ENCODE results near the gene SATB1. TPM values are rescaled to one million over a fixed set of nuclear protein-coding genes. Genes with fewer than 3 reads are reported as not detected.
"Not testable (repeated sequence)": the region's sequence is repeated elsewhere in the genome, so short reads cannot be mapped to it uniquely, and the experiment has no call there.

Gene SATB1
- total RNA-seq, 1 experiment from 2014 or later: 16.6 TPM

DNA sequence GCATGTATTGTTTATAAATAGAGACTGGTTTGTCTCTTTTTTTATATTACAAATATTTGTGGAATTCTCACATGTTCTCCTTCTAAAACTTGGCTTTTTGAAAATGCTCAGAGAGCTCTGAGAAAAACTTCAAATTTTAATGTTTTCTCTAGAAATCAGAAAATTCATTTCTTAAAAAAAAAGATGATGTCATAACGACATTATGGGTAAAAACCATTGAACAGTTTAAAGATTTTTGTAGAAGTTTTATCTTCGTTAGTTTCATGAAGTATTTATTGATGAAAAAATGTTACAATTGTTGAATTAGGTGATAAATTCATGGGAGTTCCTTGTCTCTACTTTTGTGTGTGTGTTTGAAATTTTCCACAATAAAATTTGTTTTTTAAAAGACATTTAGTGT, 81.3 kb downstream of the SATB1 start:
- CTCF ChIA-PET: no interaction called here
- no peaks in the 10 kb centered on the region for H3K36me3 Mint-ChIP-seq (ENCODE audit: insufficient read depth, unreplicated experiment)
- H3K27ac Mint-ChIP-seq (ENCODE audit: unreplicated experiment): no peak overlapping the region
- H3K9me3 Mint-ChIP-seq (ENCODE audit: low read depth, unreplicated experiment): no peaks in the 10 kb centered on the region
- H3K4me3 Mint-ChIP-seq (ENCODE audit: low read depth, unreplicated experiment): no peak overlapping the region
- H3K27me3 Mint-ChIP-seq (ENCODE audit: unreplicated experiment): no peaks in the 10 kb centered on the region
- intact Hi-C loops (cut with micrococcal nuclease; ENCODE audit: unreplicated experiment): no loop called here
- DNase-seq: no peak
- H3K4me1 Mint-ChIP-seq (ENCODE audit: low read depth, unreplicated experiment): no peaks in the 10 kb centered on the region
- no peak for TF ChIP-seq CTCF (IDR thresholded peaks at IDR 0.05; ENCODE audit: unreplicated experiment)
- no TSS peak for BruUV-seq (replicated peaks)

- no peak overlapping the region for H3K4me3 Mint-ChIP-seq (ENCODE audit: low read depth, unreplicated experiment)
- H3K36me3 Mint-ChIP-seq (ENCODE audit: insufficient read depth, unreplicated experiment): no peaks in the 10 kb centered on the region
- intact Hi-C loops (cut with micrococcal nuclease; ENCODE audit: unreplicated experiment): no loop called here
- no peak for DNase-seq
- BruUV-seq (replicated peaks): no TSS peak
- CTCF ChIA-PET: no interaction called here
- no peaks in the 10 kb centered on the region for H3K9me3 Mint-ChIP-seq (ENCODE audit: low read depth, unreplicated experiment)
- no peaks in the 10 kb centered on the region for H3K27me3 Mint-ChIP-seq (ENCODE audit: unreplicated experiment)
- TF ChIP-seq CTCF (IDR thresholded peaks at IDR 0.05; ENCODE audit: unreplicated experiment): no peak
- H3K27ac Mint-ChIP-seq (ENCODE audit: unreplicated experiment): no peak overlapping the region
- H3K4me1 Mint-ChIP-seq (ENCODE audit: low read depth, unreplicated experiment): no peaks in the 10 kb centered on the region
Measured at GRCh38 chr3:18338827-18339514, 86.2 kb downstream of the SATB1 start.

DNA sequence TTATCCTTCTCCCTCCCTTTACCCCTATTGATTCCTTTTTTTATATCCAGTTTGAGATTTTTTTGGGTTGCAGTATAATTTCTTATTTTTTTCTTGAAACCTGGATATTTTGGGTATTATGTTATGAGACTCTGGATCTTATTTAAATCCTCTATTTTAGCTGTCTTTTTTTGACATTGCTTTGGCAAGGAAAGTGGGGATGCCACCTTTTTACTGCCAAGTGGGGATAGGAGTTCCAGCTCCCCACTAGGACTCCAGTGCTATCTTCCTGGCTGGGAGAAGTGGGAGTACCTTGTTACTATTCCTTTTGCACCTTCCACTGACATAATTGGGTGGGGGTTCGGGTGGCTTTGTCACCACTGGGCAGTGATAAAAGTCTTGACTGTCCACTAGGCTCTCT, 87.9 kb downstream of the SATB1 start:
- DNase-seq: no peak
- H3K4me3 Mint-ChIP-seq (ENCODE audit: low read depth, unreplicated experiment): no peak overlapping the region
- intact Hi-C loops (cut with micrococcal nuclease; ENCODE audit: unreplicated experiment): no loop called here
- TF ChIP-seq CTCF (IDR thresholded peaks at IDR 0.05; ENCODE audit: unreplicated experiment): no peak
- H3K27ac Mint-ChIP-seq (ENCODE audit: unreplicated experiment): no peak overlapping the region
- peaks cover 3% of the 10 kb centered on the region for H3K9me3 Mint-ChIP-seq (ENCODE audit: low read depth, unreplicated experiment)
- no peaks in the 10 kb centered on the region for H3K27me3 Mint-ChIP-seq (ENCODE audit: unreplicated experiment)
- CTCF ChIA-PET: no interaction called here
- BruUV-seq (replicated peaks): no TSS peak
- H3K36me3 Mint-ChIP-seq (ENCODE audit: insufficient read depth, unreplicated experiment): no peaks in the 10 kb centered on the region
- no peaks in the 10 kb centered on the region for H3K4me1 Mint-ChIP-seq (ENCODE audit: low read depth, unreplicated experiment)

- TF ChIP-seq CTCF (IDR thresholded peaks at IDR 0.05; ENCODE audit: unreplicated experiment): no peak
- no peak for DNase-seq
- Mint-ChIP-seq H3K36me3 (ENCODE audit: insufficient read depth, unreplicated experiment) (peaks cover 8% of the 10 kb centered on the region), H3K27ac (ENCODE audit: unreplicated experiment) (no peak overlapping the region), H3K9me3 (ENCODE audit: low read depth, unreplicated experiment) (peaks cover 4% of the 10 kb centered on the region), H3K27me3 (ENCODE audit: unreplicated experiment) (no peaks in the 10 kb centered on the region), H3K4me3 (ENCODE audit: low read depth, unreplicated experiment) (no peak overlapping the region), H3K4me1 (ENCODE audit: low read depth, unreplicated experiment) (no peaks in the 10 kb centered on the region)
- CTCF ChIA-PET: no interaction called here
- intact Hi-C loops (cut with micrococcal nuclease; ENCODE audit: unreplicated experiment): no loop called here
- no TSS peak for BruUV-seq (replicated peaks)
Measured at GRCh38 chr3:18334837-18335601, 90.1 kb downstream of the SATB1 start.

DNA sequence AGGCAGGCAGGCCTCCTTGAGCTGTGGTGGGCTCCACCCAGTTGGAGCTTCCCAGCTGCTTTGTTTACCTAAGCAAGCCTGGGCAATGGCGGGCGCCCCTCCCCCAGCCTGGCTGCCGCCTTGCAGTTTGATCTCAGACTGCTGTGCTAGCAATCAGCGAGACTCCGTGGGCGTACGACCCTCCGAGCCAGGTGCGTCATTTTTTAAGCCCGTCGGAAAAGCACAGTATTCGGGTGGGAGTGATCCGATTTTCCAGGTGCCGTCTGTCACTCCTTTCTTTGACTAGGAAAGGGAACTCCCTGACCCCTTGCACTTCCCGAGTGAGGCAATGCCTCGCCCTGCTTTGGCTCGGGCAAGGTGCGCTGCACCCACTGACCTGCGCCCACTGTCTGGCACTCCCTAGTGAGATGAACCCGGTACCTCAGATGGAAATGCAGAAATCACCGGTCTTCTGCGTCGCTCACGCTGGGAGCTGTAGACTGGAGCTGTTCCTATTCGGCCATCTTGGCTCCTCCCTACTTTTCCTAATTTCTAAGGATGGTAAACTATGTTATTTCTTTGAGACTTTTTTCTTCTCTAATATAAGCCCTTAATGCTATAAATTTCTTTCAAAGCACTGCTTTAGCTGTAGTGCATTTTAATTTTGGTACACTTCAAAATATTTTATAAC, 94.2 kb downstream of the SATB1 start:
- H3K4me3 Mint-ChIP-seq (ENCODE audit: low read depth, unreplicated experiment): peak overlapping the region; percentile 91
- H3K27me3 Mint-ChIP-seq (ENCODE audit: unreplicated experiment); intact Hi-C loops (cut with micrococcal nuclease; ENCODE audit: unreplicated experiment); H3K4me1 Mint-ChIP-seq (ENCODE audit: low read depth, unreplicated experiment); CTCF ChIA-PET; BruUV-seq (replicated peaks); H3K36me3 Mint-ChIP-seq (ENCODE audit: insufficient read depth, unreplicated experiment): not testable (repeated sequence)
- H3K9me3 Mint-ChIP-seq (ENCODE audit: low read depth, unreplicated experiment): peaks cover 10% of the 10 kb centered on the region
- peak overlapping the region; percentile 83 for H3K27ac Mint-ChIP-seq (ENCODE audit: unreplicated experiment)
- peak; percentile 10 for DNase-seq

Measured in Calu3 (cell line).